Muscle layer of duodenum (tissue), 2 donors: Measurements from ENCODE around the gene DCAF16.

ENCODE experiments used
- H3K27ac ChIP-seq: one replicate; pipeline ENCODE4 v1.7.0; 2013; ENCODE audit warnings: mild to moderate bottlenecking, low read length
- H3K27me3 ChIP-seq: one replicate; pipeline ENCODE4 v1.7.0; 2013; ENCODE audit warnings: low read depth, mild to moderate bottlenecking, control low read depth, low read length
- H3K36me3 ChIP-seq, 2 donors: one replicate each; pipeline ENCODE4 v1.7.0; 2013; ENCODE audit warnings: low read length in 2 of 2, control low read depth in 1 of 2, mild to moderate bottlenecking in 1 of 2; ENCODE audit not compliant: insufficient read depth in 2 of 2, control insufficient read depth in 1 of 2
- H3K4me1 ChIP-seq, 2 donors: one replicate each; pipeline ENCODE4 v1.7.0; 2013; ENCODE audit warnings: low read length in 2 of 2, mild to moderate bottlenecking in 2 of 2, control low read depth in 1 of 2, moderate library complexity in 1 of 2; ENCODE audit not compliant: insufficient read depth in 2 of 2, control insufficient read depth in 1 of 2
- H3K4me3 ChIP-seq, 2 donors: one replicate each; pipeline ENCODE4 v1.7.0; 2013; ENCODE audit warnings: low read length in 2 of 2, low read depth in 1 of 2, mild to moderate bottlenecking in 1 of 2
- H3K9me3 ChIP-seq, 2 donors: one replicate each; pipeline ENCODE4 v1.7.0; 2013; ENCODE audit warnings: low read length in 2 of 2, control low read depth in 1 of 2, mild to moderate bottlenecking in 1 of 2; ENCODE audit not compliant: control insufficient read depth in 1 of 2
- donor health status: healthy.

DCAF16 gene

DNA sequence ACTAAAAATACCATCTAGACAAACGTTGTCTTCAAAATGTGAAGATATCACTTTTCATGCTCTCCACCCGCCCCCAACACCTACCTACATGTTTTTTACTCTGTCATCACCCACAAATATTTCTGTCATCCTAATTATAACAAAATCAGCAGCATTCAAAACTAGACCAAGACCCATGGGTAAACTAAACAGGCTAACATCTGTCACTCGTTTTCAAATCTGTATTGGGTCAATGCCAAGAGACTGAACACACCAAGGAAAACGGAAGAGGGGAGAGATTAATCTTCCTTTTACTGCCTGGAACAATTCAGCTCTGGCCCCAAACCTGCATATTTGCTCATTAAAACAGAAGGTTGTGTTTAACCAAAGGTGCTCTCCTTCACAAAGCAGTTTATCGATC is 46.6 kb downstream of the DCAF16 start:
- H3K27ac ChIP-seq: no peak overlapping the region
- no peaks in the 10 kb centered on the region for H3K4me1 ChIP-seq
- H3K4me3 ChIP-seq: no peak overlapping the region
- H3K27me3 ChIP-seq: no peaks in the 10 kb centered on the region
- H3K36me3 ChIP-seq: no peaks in the 10 kb centered on the region
- no peaks in the 10 kb centered on the region for H3K9me3 ChIP-seq

DNA sequence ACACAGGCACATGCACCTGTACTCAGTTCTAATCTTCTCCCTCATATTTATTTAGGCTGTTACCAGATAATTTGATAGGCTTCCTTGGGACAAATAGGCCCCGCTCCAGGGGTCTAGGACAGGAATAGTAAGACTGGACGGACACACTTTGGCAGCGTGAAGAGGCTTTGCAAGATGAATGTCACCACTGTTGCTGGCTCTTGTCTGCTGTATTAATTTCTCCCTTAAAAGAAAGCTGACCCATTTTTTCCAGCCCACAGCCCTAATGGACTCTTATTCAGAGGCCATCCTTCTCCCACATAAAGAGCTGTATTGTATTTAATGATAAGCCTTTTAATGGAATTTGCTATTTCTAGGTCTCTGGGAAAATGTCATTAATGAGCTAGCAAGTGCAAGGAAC is 47.1 kb downstream of the DCAF16 start:
- no peaks in the 10 kb centered on the region for H3K27me3 ChIP-seq
- no peak overlapping the region for H3K27ac ChIP-seq
- H3K4me1 ChIP-seq: no peaks in the 10 kb centered on the region
- H3K9me3 ChIP-seq: no peaks in the 10 kb centered on the region
- no peak overlapping the region for H3K4me3 ChIP-seq
- no peaks in the 10 kb centered on the region for H3K36me3 ChIP-seq

DNA sequence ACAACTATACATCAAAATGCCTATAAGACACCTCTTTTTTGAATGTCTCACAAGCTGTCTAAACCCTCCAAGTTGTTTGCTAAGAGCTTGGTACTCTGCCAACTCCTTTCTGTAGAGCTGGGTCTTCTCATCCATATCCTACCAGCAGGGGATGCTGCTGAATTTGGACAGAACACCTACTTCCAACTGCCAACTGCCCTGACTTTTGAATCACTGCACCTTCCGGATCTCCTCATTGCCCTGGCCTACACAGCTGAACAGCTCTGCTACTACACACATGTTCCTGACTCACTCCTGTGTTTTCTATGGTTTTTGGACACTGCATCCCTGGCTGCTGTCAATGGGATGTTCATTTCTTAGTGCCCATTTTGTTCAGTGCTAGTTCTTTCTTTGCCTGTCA is 47.8 kb downstream of the DCAF16 start:
- H3K27me3 ChIP-seq: no peaks in the 10 kb centered on the region
- H3K4me1 ChIP-seq: no peaks in the 10 kb centered on the region
- H3K9me3 ChIP-seq: no peaks in the 10 kb centered on the region
- H3K4me3 ChIP-seq: no peak overlapping the region
- no peak overlapping the region for H3K27ac ChIP-seq
- H3K36me3 ChIP-seq: no peaks in the 10 kb centered on the region

DNA sequence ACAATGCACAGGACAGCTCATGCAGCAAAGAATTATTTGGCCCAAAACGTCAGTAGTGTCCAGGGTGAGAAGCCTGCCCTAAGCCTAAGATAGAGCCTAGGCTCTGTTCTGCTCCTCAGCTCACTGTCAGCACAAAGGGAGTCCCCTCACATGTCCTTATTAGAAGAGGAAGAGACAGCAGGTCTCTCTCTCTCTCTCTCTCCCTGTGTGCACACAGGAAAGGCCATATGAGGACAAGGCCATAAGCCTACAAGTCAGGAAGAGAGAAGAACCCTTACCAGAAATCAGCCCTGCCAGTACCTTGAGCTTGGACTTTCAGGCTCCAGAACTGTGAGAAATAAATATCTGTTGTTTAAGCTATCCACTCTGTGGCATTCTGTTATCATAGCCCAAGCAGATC is 49.5 kb downstream of the DCAF16 start:
- no peaks in the 10 kb centered on the region for H3K9me3 ChIP-seq
- H3K27me3 ChIP-seq: no peaks in the 10 kb centered on the region
- H3K36me3 ChIP-seq: no peaks in the 10 kb centered on the region
- H3K4me1 ChIP-seq: no peaks in the 10 kb centered on the region
- H3K27ac ChIP-seq: no peak overlapping the region
- H3K4me3 ChIP-seq: no peak overlapping the region

DNA sequence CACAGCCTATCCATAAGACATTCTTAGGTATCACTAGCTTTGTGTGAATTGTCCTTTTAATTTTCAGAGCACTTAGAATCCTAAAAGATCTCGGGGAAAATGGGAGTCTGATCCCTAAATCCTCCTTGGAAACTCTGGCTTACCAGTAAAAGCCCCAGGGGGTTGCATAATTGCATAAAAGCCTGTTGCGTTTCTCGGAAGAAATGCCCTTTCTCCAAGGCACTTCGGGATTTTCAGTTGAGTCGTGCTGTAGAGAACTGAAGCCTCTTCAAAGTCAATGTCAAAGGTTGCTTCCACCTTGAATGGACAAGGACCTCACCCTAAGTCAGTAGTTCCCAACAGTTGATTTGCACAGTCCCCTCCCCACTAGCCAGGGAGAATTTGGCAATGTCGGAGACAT is 49.9 kb downstream of the DCAF16 start:
- H3K27ac ChIP-seq: no peak overlapping the region
- H3K9me3 ChIP-seq: no peaks in the 10 kb centered on the region
- H3K4me3 ChIP-seq: no peak overlapping the region
- H3K27me3 ChIP-seq: no peaks in the 10 kb centered on the region
- H3K4me1 ChIP-seq: no peaks in the 10 kb centered on the region
- no peaks in the 10 kb centered on the region for H3K36me3 ChIP-seq

DNA sequence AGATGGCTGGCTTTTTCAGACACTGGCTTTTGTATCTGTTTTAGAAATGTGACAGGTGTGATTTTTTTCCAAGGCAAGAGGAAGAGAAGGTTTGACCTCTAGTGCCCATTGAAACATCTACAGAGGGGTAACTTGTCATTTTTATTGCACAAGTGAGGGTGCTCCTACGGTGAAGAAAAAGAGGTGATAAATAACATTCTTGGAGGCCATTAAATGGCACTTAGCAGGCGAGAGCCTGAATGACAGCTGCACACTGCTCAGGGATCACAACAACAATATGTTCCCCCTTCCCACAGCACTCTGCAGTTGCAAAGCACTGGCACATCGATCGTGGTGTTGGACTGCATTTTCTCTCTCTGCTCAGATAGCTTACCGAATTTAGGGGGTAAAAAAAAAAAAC is 52.1 kb downstream of the DCAF16 start:
- Histone ChIP-seq H3K4me3 (no peak overlapping the region), H3K27me3 (no peaks in the 10 kb centered on the region), H3K27ac (no peak overlapping the region), H3K9me3 (no peaks in the 10 kb centered on the region), H3K36me3 (no peaks in the 10 kb centered on the region), H3K4me1 (no peaks in the 10 kb centered on the region)

DNA sequence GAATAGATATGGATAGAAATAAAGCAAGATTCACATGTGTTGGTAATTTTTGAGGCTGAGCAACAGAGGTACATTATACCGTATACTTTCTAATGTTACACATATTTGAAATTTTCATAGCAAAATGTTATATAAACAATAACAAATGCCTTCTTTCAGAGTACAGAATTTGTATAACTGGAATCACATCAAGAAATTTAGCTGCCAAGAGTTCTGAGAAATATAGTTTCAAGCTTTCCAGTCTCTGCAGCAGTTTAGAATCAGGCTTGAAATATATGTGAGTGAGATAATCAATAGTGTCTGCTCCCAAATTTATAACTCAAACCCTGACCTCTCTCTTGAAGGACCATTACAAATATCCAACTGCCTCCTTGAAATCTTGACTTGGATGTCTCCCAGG is 52.9 kb downstream of the DCAF16 start:
- Histone ChIP-seq H3K4me1 (no peaks in the 10 kb centered on the region), H3K27ac (no peak overlapping the region), H3K4me3 (no peak overlapping the region), H3K27me3 (no peaks in the 10 kb centered on the region), H3K36me3 (no peaks in the 10 kb centered on the region), H3K9me3 (no peaks in the 10 kb centered on the region)

DNA sequence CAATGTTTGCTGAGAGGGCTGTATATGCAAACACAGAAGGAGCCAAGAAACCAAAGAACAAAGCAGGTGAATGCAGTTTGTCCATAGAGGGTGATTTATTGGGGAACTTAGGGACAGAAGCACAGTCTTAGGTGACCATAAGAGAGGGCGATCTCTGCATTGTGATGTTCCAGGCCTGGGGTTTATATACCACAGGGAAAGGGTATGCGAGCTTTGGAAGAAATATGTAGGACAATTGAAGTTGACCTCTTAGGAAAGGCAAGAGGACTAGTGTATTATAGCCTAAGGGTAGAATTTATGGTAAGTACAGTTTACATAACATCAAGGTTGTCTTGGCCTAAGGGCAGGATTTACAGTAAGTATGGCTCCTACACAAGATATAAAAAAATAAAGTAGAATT is 56.9 kb downstream of the DCAF16 start:
- Histone ChIP-seq H3K9me3 (no peaks in the 10 kb centered on the region), H3K4me3 (no peak overlapping the region), H3K27ac (no peak overlapping the region), H3K27me3 (no peaks in the 10 kb centered on the region), H3K4me1 (no peaks in the 10 kb centered on the region), H3K36me3 (no peaks in the 10 kb centered on the region)
